Measurements from ENCODE around the gene LBX2.

The LBX2 gene

GRCh38 chr2:74450570-74451190, 48.7 kb downstream of the LBX2 start:
- no peak for TF ChIP-seq SIN3A (IDR thresholded peaks at IDR 0.05; ENCODE audit: borderline replicate concordance, insufficient read depth, low read length)
- TF ChIP-seq FOXP2 (optimal IDR thresholded peaks at IDR 0.05; ENCODE audit: borderline replicate concordance, extremely low read depth, extremely low read length, insufficient read depth) = no peak
- no peak for TF ChIP-seq TAF1 (IDR thresholded peaks at IDR 0.05; ENCODE audit: borderline replicate concordance, insufficient read depth, low read length)
- no peak for TF ChIP-seq POLR2AphosphoS5 (IDR thresholded peaks at IDR 0.05; ENCODE audit: low read depth, low read length)
- TF ChIP-seq REST (IDR thresholded peaks at IDR 0.05; ENCODE audit: insufficient read depth in 1 of 2, low read depth in 2 of 2, low read length in 2 of 2) = no peak

GRCh38 chr2:74448771-74449170, 50.6 kb downstream of the LBX2 start:
- TF ChIP-seq REST (IDR thresholded peaks at IDR 0.05; ENCODE audit: insufficient read depth in 1 of 2, low read depth in 2 of 2, low read length in 2 of 2) (no peak), FOXP2 (optimal IDR thresholded peaks at IDR 0.05; ENCODE audit: borderline replicate concordance, extremely low read depth, extremely low read length, insufficient read depth) (no peak), TAF1 (IDR thresholded peaks at IDR 0.05; ENCODE audit: borderline replicate concordance, insufficient read depth, low read length) (no peak), SIN3A (IDR thresholded peaks at IDR 0.05; ENCODE audit: borderline replicate concordance, insufficient read depth, low read length) (no peak), POLR2AphosphoS5 (IDR thresholded peaks at IDR 0.05; ENCODE audit: low read depth, low read length) (no peak)

All from PFSK-1 (cell line).